Ramos (cell line): Measurements from ENCODE around the gene IL13RA1.
"Not testable (repeated sequence)": the region's sequence is repeated elsewhere in the genome, so short reads cannot be mapped to it uniquely, and the experiment has no call there.

Experiments used
- in situ Hi-C: fragments of 300-500 bp; cut with MboI; formaldehyde crosslinking; loops from one replicate; pipeline ENCODE4 v1.14.3; 2022; ENCODE audit warnings: low sequenced_read_pairs; ENCODE audit not compliant: unreplicated experiment

The IL13RA1 gene

DNA sequence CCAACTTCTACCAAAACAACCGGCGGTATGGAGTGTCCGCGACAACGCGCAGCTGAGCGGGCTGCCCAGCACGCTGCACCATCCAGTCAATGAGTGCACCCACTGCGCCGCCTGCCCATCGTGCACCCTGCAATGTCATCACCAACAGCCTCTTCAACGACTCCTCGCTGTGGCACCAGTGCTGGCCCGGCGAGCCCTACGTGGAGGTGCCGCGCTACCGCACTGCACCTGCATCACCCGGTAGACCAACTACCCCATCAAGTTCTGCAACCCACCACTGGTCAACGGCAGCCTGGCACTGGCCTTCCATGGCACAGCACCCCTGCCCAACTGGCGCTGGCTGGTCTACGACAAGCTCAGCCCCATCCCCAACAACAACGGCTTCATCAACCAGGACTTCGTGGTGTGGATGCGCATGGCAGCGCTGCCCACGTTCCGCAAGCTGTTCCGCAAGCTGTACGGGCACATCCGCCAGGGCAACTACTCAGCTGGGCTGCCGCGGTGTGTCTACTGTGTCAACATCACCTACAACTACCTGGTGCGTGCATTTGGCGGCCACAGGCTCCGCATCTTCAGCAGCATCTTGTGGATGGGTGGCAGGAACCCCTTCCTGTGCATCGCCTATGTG is 42.8 kb downstream of the IL13RA1 start:
- in situ Hi-C loops, result no loop called here

DNA sequence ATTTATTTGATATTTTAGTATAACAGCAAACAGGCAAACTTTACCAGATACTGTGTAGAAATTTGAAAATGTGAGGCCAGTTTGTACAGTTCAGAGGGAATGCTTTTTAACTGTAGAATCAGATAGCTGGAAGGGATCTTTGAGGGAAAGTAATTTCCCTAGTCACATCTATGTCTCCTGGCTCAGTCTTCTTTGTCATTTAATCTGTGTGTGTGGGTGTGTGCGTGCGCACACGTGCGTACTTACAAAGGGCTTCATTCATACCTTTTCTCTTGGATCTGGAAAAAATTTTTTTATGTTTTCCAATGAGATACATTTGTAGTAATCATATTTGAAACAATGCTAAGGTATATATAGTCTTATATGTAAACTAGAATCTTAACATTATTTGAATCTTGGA is 44.6 kb downstream of the IL13RA1 start:
- in situ Hi-C loops, result no loop called here

DNA sequence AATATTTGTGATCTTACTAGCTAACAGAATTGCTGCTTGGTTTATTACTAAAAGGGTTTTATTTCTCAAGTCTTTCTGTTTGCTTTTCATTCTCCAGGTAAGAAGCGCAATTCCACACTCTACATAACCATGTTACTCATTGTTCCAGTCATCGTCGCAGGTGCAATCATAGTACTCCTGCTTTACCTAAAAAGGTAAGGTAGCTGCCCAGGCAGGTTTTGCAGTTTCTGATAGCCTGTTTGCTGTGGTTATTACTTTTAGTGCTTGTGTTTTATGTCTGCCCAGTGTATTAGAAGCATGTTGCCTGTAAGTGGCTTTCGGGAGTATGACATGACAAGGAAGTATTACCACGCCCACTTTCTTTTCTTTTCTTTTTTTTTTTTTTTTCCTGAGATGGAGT is 46.4 kb downstream of the IL13RA1 start:
- in situ Hi-C loops, result no loop called here

DNA sequence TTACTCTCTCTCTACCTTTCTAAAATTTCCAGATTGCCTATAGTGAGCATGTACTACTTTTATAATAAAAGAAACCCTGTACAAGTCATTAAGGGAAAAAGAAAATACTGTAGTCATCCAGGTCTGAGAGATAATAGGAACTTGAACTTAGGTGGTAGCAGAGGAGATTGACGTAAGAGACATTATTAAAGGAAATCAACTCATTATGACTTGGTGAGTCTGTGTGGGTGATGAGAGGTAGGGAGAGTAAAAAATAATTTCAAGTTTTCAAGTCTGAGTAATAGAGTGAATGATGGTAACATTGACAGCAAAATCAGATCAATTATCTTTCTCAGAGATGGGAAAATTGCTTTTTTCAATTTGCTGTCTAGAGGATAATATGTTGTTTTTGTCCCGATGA is 52.2 kb downstream of the IL13RA1 start:
- in situ Hi-C loops, result no loop called here

DNA sequence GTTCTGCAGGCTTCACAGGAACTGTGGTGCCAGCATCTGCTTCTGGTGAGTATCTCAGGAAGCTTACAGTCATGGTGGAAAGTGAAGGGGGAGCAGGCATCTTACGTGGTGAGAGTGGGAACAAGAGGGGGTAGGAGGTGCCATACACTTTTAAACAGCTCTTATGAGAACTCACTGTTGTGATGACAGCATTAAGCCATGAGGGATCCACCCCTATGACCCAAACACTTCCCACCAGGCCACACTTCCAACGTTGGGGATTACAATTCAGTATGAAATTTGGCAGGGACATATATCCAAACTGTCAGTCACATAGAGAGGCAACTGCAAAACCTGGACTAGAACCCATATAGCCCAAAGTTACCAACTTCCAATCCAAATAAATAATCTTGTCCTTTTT is 53.1 kb downstream of the IL13RA1 start:
- in situ Hi-C loops, result no loop called here

DNA sequence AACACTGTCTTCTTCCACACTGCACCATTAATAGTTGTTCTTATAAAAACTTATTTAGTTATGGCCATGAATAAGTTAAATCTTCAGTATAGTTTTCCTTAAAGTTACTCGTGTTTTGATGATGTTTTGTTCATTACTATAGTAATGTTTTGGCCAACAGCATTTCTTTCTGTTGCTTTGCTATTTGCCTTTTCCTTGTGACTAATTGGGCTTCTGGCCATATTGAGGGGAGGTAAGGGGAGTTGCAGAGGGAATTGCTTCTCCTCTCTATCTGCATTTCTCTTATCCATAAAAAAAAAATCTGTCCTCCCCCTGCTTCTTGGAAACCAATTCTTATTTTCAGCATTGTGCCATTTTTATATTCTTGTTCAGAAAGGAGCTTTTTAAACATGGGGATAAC is 53.5 kb downstream of the IL13RA1 start:
- in situ Hi-C loops, result no loop called here

DNA sequence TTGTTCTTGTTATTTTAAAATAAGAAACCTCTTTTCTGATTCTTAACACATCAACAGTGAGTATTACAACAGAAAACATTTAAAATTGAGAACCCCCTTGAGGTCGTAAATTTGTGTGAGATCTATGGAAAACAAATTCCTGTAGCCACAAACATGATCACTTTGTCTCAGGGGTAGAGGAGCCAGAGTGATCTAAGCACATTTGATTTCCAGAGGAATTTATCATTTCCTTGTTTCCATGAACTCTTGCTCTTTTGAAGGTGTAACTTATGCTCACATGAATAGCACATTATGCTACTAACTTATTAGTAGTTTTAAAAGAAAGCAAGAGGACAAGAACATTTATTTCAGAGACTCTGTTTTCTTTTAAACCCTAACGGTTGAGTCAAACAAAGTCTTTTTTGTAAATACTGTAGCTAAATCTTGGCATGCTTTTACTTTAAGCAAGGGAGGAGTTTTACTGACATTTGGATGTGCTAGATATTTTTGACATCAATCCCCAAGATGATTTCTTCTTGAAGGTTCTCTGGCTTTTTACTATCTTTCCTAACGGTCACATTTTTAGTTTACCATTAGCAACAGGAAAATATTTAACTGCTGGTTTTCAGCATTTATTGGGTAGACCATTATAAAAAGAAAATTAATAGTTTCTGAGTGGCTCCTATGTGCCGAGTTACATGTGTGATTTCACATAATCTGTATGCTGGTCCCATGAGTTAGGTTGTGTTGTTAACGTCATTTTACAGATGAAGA is 68.3 kb downstream of the IL13RA1 start:
- in situ Hi-C loops, result no loop called here

DNA sequence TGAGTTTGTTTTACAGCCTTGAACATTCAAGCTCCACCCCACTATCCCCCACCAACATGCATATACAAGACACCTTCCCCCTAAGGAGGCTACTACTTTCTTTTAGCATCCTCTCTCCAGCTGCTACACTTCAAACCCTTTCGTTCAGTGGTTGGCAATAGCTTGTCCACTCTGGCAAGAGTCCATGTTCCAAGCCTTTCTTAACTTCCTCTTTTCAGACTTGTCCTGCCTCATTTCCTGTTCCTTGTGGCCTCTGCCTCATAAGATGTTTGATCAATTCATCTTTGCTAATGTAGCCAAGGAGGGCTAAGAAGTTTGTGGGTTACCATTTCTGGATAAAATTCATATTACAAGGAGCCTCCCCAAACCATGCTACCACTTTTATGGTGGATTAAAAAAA is 75.5 kb downstream of the IL13RA1 start:
- in situ Hi-C loops, result no loop called here

DNA sequence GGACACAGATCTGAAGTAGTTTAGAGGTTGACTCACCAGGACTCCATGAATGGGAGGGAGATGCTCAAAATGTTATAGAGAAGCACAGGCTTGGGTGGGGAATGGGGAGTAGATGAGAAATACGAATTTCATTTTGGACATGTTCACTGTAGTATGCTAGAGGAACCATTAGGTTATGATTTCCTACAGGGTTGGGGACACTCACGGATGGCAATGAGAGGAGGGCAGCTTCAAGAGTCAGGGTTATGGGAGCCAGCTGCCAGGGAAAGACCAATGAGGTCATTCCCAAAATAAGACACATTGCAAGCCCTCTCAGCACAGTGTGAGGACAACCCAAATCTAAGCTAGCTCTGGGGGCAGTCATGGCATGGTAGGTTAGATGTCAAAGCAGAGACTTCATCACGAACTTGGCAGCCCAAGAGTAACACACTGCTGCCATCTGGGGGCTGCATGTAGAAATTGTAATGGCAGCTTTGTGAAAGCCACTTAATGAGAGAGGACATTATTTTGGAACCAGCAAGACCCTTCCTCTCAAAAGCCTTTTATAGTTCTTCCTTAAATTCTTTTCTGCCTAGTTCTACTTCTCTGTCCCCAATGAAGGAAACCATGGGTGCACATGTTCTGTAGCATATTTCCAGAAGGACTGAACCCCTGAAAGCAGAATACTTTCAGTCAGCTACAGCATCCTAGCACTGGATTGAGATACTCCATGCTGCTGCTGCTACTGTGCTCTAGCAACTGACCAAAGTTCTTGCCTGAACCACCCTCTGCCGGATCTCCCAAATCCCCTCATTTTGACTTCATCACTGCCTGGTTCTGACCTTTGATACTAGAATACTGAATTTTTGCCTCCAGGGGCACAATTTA is 80.0 kb downstream of the IL13RA1 start:
- in situ Hi-C loops, result no loop called here

DNA sequence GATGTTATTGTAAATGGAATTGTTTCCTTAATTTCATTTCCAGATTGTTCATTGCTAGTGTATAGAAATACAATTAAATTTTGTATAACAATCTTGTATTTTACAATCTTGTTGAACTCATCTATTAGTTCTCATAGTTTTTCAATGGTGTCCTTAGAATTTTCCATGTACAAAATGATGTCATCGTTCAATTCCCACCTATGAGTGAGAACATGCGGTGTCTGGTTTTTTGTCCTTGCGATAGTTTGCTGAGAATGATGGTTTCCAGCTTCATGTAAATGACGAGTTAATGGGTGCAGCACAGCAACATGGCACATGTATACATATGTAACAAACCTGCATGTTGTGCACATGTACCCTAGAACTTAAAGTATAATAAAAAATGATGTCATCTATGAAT is 89.9 kb downstream of the IL13RA1 start:
- in situ Hi-C loops, result not testable (repeated sequence)

DNA sequence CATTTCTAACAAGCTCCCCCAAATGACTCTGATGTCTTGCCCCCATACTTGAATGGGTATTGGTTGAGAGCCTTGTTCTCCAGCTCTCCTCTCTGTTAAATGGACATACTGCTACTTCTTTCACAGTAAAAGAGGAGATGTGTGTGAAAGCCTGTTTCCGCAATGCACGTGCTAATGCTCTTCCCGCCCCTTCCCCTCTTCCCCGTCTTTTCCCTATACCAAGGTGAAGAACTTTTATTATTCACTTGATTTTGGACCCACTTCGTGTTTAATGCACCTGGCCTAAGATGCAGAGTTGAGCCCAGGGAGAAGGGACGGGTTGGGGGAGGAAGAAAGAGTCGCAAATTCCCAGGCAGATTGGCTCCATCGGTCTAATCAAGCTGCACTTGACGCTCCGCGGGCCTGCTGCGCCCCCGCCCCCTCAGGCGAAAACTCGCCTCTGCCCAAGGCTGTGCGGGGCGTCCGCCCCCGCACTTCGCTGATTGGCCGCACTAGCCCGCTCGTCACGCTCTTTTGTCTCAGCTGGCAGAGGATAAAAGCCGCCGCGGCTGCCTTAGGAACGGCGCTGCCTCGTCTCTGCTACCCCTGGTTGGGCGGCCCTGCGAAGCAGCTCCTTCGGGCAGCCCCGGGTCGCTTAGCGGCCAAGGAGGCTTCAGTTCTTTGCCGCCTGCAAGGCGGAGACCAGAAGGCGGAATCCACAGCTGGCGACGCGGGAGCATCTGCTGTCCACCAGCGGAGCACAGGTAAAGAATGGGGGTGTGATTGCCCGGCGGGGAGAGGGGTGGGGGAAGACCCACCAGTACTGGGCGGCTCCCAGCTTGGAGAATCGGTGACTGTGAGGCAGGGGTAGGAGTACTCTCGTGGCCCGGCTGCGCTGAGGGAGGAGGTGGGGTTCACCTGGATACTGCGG is 96.1 kb downstream of the IL13RA1 start, which contains the start of gene ZCCHC12:
Gene ZCCHC12, plus strand, starts transcription at position 562 of the 910 bp plus-strand sequence. CDS start 1,421 bp downstream, outside the sequence.
- in situ Hi-C loops, result no loop called here

DNA sequence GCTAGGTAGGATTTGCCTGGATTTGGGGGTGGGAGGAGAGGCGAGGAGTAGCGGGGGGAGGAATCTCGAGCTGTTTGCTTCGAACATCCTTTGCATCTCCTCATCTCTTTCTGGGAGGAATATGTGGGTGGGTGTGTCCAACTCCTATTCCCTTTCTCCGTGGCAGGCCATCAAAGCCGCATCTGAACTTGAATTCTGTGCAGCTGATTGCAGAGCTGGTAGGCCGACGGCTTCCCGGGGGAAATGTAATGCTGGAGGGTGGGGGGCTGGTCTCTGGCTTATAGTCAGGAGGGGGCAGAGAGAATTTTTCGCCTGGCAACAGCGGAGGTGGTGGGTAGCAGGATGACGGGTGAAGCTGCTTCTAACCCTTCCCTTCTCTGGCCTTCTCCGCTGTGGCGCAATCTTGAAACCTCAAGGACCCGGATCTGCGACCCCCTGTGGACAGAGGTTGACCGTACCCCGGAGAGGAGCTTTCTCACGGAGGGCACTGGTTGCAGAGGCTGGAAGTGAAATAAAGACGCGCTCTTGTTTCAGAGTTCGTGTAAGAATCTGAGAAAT is 96.8 kb downstream of the IL13RA1 start:
- in situ Hi-C loops, result no loop called here

DNA sequence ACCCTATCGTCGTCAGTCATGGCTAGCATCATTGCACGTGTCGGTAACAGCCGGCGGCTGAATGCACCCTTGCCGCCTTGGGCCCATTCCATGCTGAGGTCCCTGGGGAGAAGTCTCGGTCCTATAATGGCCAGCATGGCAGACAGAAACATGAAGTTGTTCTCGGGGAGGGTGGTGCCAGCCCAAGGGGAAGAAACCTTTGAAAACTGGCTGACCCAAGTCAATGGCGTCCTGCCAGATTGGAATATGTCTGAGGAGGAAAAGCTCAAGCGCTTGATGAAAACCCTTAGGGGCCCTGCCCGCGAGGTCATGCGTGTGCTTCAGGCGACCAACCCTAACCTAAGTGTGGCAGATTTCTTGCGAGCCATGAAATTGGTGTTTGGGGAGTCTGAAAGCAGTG is 97.8 kb downstream of the IL13RA1 start:
- in situ Hi-C loops, result no loop called here

DNA sequence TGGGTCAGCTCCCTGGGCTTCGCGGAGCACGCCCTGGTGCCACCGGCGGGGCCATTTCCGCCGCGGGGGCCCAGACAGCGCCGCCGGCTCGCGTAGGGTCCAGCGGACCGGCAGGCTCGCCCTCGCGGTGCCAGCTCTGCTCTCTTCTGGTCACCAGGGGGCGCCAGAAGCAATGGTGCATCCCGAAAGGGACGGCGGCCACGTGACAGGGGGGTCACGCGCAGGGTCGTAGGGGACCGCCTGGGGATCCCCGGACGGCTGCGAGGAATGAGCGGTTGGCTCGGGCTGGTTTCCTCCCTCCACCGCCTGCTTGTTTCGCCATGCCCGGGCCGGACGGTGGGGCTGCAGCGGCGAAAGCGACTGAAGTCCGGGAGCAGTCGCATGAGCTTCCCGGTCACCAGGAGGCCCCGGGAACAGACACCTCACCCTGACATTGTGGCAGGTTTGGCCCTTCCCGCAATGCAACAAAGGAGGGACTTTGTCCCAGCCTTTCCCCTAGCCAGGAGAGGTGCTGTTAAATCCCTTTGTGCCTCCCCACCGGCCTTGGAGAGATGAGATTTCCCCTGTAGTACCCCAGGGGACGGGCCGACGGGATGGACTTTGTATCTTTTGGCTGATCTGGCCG is 112.0 kb downstream of the IL13RA1 start:
- in situ Hi-C loops, result no loop called here
